GM12878 (cell line): ENCODE results near the gene PRKAB1.

Experiments used
- NR2C2 ChIP-seq: IDR thresholded peaks from 2 replicates; pipeline ENCODE4 v1.6.1; 2011; ENCODE audit warnings: borderline replicate concordance, low read depth; ENCODE audit not compliant: control insufficient read depth, insufficient read length
- POLR2AphosphoS2 ChIP-seq: IDR thresholded peaks from 2 replicates; pipeline ENCODE4 v1.6.1; 2011; ENCODE audit warnings: low read depth, mild to moderate bottlenecking, low read length, improper control_type of control experiment, moderate library complexity
- POLR2AphosphoS5 ChIP-seq: IDR thresholded peaks from 2 replicates; pipeline ENCODE4 v1.6.1; 2011; ENCODE audit warnings: mild to moderate bottlenecking, low read length, inconsistent platforms
- YBX1 ChIP-seq: fragments of 450-650 bp; IDR thresholded peaks from 2 replicates; pipeline ENCODE4 v1.6.1; 2016; ENCODE audit warnings: antibody characterized with exemption

DNA sequence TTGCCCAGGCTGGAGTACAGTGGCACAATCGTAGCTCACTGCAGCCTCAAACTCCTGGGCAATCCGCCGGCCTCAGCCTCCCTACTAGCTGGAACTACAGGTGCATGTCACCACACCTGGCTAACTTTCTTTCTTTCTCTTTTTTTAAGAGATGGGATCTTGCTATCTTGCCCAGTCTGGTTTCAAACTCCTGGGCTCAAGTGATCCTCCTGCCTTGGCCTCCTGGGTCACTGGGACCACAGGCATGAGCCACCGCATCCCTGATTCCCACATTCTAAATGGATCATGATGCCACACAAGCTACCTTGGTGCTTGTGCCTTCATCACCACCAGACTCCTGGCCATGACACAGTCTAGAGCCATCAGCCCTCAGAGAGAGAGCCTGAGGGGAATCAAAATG is 43.8 kb downstream of the PRKAB1 start:
- no peak for TF ChIP-seq YBX1
- no peak for TF ChIP-seq POLR2AphosphoS2
- TF ChIP-seq POLR2AphosphoS5 = no peak
- TF ChIP-seq NR2C2 = no peak
